Mammary epithelial cell (primary cell): ENCODE results near the gene SMIM24.

Experiments used
- CTCF ChIP-seq, 2 donors: IDR thresholded peaks in 1 of 2; conservative IDR thresholded peaks in 1 of 2; 2 replicates each; pipeline ENCODE4 v1.5.1; 2011 to 2012; ENCODE audit warnings: inconsistent platforms in 2 of 2, low read length in 2 of 2, mild to moderate bottlenecking in 2 of 2, control low read depth in 1 of 2, low read depth in 1 of 2; ENCODE audit not compliant: insufficient read depth in 1 of 2; ENCODE audit errors: extremely low read depth in 1 of 2
- EZH2 ChIP-seq: IDR thresholded peaks from 2 replicates; pipeline ENCODE4 v1.6.1; 2012; ENCODE audit warnings: low read length, inconsistent platforms, borderline replicate concordance

DNA sequence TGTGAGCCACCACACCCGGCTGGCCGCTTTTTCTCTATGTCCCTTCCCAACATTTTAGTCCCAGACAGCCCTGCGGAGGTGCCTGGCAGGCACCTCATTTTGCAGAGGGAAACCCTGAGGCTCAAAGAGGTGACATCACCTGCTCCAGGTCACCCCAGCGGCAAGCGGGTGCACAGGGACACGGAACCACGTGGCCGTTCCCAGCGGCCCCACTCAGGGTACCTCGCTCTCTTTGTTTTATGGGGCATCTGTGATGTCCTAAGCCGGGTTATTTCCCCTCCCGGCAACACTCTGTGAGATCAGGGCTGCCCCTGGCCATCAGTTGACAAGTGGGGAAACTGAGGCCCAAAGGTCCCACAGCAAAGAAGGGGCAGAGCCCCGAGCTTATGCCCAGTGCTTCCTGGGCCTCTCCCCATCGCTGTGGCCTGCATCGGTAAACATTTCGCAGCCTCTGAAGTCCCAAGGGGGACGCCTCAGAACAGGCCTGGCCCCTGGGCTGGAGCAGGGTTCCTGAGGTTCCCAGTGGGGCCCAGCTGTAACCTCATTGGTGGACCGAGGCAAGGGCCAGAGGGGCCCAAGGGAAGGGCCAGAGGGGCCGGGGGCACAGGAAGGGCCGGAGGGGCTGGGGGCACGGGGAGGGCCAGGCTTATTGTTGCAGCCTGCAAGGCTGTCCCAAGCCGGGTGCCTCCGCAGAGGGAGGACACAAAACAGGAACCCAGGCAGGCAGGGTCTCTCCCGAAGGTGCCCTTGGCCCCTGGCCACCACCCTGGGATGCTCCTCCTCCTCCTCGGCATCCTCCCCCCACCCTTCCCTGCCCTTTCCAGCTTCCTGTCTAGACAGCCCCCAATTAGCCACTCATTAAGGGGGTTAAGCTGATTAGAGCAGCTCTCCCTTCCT lies 39.0 kb downstream of the SMIM24 start:
- TF ChIP-seq CTCF (conservative IDR thresholded peaks at IDR 0.05 in 1 of 2, IDR thresholded peaks at IDR 0.05 in 1 of 2; ENCODE audit: extremely low read depth in 1 of 2, insufficient read depth in 1 of 2, low read depth in 1 of 2, low read length in 2 of 2) (no peak), EZH2 (no peak)
